ENCODE data around the gene SLC27A5.

The SLC27A5 gene

DNA sequence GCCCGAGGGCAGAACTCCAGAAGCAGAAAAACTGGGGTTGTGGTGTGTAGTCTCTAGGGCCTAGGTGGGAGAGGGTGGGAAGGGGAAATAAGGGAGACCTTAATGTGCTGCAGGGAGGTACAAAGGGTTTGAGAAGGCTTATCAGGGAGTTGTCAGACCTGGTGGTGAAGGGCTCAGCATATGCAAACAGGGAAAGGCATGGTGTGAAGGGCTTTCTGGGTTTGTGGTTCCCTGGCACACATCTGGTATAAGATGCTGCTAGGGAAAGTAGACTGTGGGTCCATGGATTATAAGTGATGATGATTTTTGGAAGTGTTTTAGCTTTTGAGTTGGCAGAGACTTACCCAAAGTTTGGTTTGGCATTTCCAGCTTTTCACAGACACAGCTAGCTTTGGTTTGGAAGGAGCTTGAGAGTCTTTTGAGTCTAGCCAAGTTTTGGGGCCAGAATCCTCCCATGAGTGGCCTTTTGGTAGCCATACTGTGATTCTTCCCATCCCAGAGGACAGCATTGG, 34.3 kb upstream of the SLC27A5 start:
- Histone ChIP-seq H3K23ac (ENCODE audit: low read length in 2 of 2) (peak overlapping the region in 1 of 2 experiments; percentile 91), H2BK120ac (ENCODE audit: low read depth, low read length) (no peak overlapping the region), H3K4me2 (ENCODE audit: low read length, poor library complexity, severe bottlenecking) (peak overlapping the region; percentile 65), H2AFZ (ENCODE audit: low read depth, low read length) (no peak overlapping the region), H3K9ac (ENCODE audit: low read length) (peak overlapping the region; percentile 94), H3K27ac (ENCODE audit: low read length, poor library complexity, severe bottlenecking) (no peak overlapping the region), H3K9me3 (ENCODE audit: control insufficient read depth, low read length) (no peaks in the 10 kb centered on the region), H4K8ac (ENCODE audit: low read length) (no peak overlapping the region), H3K4me1 (ENCODE audit: control insufficient read depth, insufficient read depth, low read depth, low read length) (peaks cover 23% of the 10 kb centered on the region), H3K14ac (ENCODE audit: low read length in 2 of 2) (no peak overlapping the region), H2AK5ac (ENCODE audit: low read length, severe bottlenecking) (no peak overlapping the region), H4K91ac (ENCODE audit: low read length) (no peak overlapping the region), H2BK12ac (ENCODE audit: low read length in 2 of 2) (no peak overlapping the region), H3K4me3 (ENCODE audit: insufficient read depth in 1 of 2, low read depth in 1 of 2, low read length in 2 of 2) (peak overlapping the region; percentile 88 to 96), H3K36me3 (ENCODE audit: control insufficient read depth in 1 of 2, insufficient read depth in 2 of 2, low read depth in 1 of 2, low read length in 2 of 2) (peaks cover 52 to 53% of the 10 kb centered on the region in 2 experiments), H3K27me3 (ENCODE audit: control insufficient read depth in 1 of 2, insufficient read depth in 1 of 2, low read length in 2 of 2) (peaks cover 0 to 9% of the 10 kb centered on the region in 2 experiments), H2BK15ac (ENCODE audit: low read depth, poor library complexity, severe bottlenecking) (no peak overlapping the region), H3K18ac (ENCODE audit: low read depth in 1 of 2, low read length in 2 of 2) (no peak overlapping the region), H3K4ac (ENCODE audit: low read depth in 1 of 2, low read length in 2 of 2) (no peak overlapping the region), H3K79me1 (replicated peaks; ENCODE audit: low read length, poor library complexity, severe bottlenecking) (peaks cover 9% of the 10 kb centered on the region), H2BK5ac (ENCODE audit: low read depth, low read length, poor library complexity, severe bottlenecking) (no peak overlapping the region)
- WGBS, result 40% methylated on average over 1 of the region's 1 CpG
- no peak for DNase-seq

DNA sequence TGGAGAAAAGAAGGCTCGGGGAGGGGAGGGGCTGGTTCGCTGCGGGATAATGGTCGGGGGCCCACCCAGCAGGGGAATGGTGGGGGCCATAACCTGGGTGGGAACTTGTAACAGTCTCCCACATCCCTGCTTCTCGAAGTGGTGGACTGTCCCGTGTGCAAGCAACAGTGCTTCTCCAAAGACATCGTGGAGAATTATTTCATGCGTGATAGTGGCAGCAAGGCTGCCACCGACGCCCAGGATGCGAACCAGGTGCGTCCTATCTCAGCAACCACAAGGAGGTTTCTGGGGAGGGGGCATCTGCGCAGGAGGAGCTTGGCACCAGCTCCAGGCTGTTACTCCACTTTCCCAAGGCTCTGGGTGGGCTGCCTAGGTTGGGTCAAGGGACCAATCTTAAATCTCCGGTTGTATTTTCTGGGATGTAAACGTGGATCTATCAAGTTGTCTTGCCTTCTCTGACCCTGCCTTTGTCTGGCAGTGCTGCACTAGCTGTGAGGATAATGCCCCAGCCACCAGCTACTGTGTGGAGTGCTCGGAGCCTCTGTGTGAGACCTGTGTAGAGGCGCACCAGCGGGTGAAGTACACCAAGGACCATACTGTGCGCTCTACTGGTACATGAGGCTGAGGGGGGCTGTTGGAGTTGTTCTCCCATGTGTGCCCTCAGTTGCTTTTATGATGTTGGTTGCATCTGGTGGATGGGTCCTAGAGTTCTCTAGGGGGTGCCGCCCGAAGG, 33.7 kb upstream of the SLC27A5 start:
- WGBS, result 9% methylated on average over 21 of the region's 21 CpGs
- H3K36me3 ChIP-seq (ENCODE audit: control insufficient read depth in 1 of 2, insufficient read depth in 2 of 2, low read depth in 1 of 2, low read length in 2 of 2), result peaks cover 45 to 47% of the 10 kb centered on the region in 2 experiments

GRCh38 chr19:58544591-58545285, 32.9 kb upstream of the SLC27A5 start:
- H3K9ac ChIP-seq (ENCODE audit: low read length), result peak overlapping the region; percentile 94
- H3K4me1 ChIP-seq (ENCODE audit: control insufficient read depth, insufficient read depth, low read depth, low read length), result peaks cover 23% of the 10 kb centered on the region
- peak; percentile 56 for DNase-seq
- H2BK5ac ChIP-seq (ENCODE audit: low read depth, low read length, poor library complexity, severe bottlenecking), result peak overlapping the region; percentile 74
- WGBS, result 1% methylated on average over 42 of the region's 92 CpGs
- H3K4me3 ChIP-seq (ENCODE audit: insufficient read depth in 1 of 2, low read depth in 1 of 2, low read length in 2 of 2), result peak overlapping the region; percentile 88 to 96
- H3K14ac ChIP-seq (ENCODE audit: low read length in 2 of 2), result peak overlapping the region in 1 of 2 experiments; percentile 96
- peaks cover 2% of the 10 kb centered on the region for H3K79me1 ChIP-seq (replicated peaks; ENCODE audit: low read length, poor library complexity, severe bottlenecking)
- peak overlapping the region; percentile 99 for H2BK15ac ChIP-seq (ENCODE audit: low read depth, poor library complexity, severe bottlenecking)
- H4K91ac ChIP-seq (ENCODE audit: low read length), result peak overlapping the region; percentile 94
- peak overlapping the region; percentile 54 for H2BK120ac ChIP-seq (ENCODE audit: low read depth, low read length)
- peak overlapping the region in 1 of 2 experiments; percentile 72 for H2BK12ac ChIP-seq (ENCODE audit: low read length in 2 of 2)
- no peak overlapping the region for H2AK5ac ChIP-seq (ENCODE audit: low read length, severe bottlenecking)
- no peak overlapping the region for H3K27ac ChIP-seq (ENCODE audit: low read length, poor library complexity, severe bottlenecking)
- peak overlapping the region; percentile 74 for H4K8ac ChIP-seq (ENCODE audit: low read length)
- peak overlapping the region; percentile 81 for H2AFZ ChIP-seq (ENCODE audit: low read depth, low read length)
- H3K9me3 ChIP-seq (ENCODE audit: control insufficient read depth, low read length), result no peaks in the 10 kb centered on the region
- H3K36me3 ChIP-seq (ENCODE audit: control insufficient read depth in 1 of 2, insufficient read depth in 2 of 2, low read depth in 1 of 2, low read length in 2 of 2), result peaks cover 38 to 40% of the 10 kb centered on the region in 2 experiments
- H3K23ac ChIP-seq (ENCODE audit: low read length in 2 of 2), result peak overlapping the region; percentile 86 to 96
- peaks cover 4 to 16% of the 10 kb centered on the region in 2 experiments for H3K27me3 ChIP-seq (ENCODE audit: control insufficient read depth in 1 of 2, insufficient read depth in 1 of 2, low read length in 2 of 2)
- H3K18ac ChIP-seq (ENCODE audit: low read depth in 1 of 2, low read length in 2 of 2), result peak overlapping the region; percentile 95 to 100
- H3K4me2 ChIP-seq (ENCODE audit: low read length, poor library complexity, severe bottlenecking), result peak overlapping the region; percentile 65
- peak overlapping the region; percentile 73 to 96 for H3K4ac ChIP-seq (ENCODE audit: low read depth in 1 of 2, low read length in 2 of 2)

More for the DNA sequence above, 33.7 kb upstream of the SLC27A5 start:
- H3K27ac ChIP-seq (ENCODE audit: low read length, poor library complexity, severe bottlenecking), result no peak overlapping the region
- peak overlapping the region in 1 of 2 experiments; percentile 71 for H3K18ac ChIP-seq (ENCODE audit: low read depth in 1 of 2, low read length in 2 of 2)
- H3K23ac ChIP-seq (ENCODE audit: low read length in 2 of 2), result peak overlapping the region in 1 of 2 experiments; percentile 94
- H4K8ac ChIP-seq (ENCODE audit: low read length), result no peak overlapping the region
- no peak overlapping the region for H2BK5ac ChIP-seq (ENCODE audit: low read depth, low read length, poor library complexity, severe bottlenecking)
- H2BK12ac ChIP-seq (ENCODE audit: low read length in 2 of 2), result no peak overlapping the region
- no peak for DNase-seq
- H3K9me3 ChIP-seq (ENCODE audit: control insufficient read depth, low read length), result no peaks in the 10 kb centered on the region
- peaks cover 23% of the 10 kb centered on the region for H3K4me1 ChIP-seq (ENCODE audit: control insufficient read depth, insufficient read depth, low read depth, low read length)
- no peak overlapping the region for H2AFZ ChIP-seq (ENCODE audit: low read depth, low read length)
- peaks cover under 1 to 12% of the 10 kb centered on the region in 2 experiments for H3K27me3 ChIP-seq (ENCODE audit: control insufficient read depth in 1 of 2, insufficient read depth in 1 of 2, low read length in 2 of 2)
- peak overlapping the region; percentile 94 for H3K9ac ChIP-seq (ENCODE audit: low read length)
- no peak overlapping the region for H2BK15ac ChIP-seq (ENCODE audit: low read depth, poor library complexity, severe bottlenecking)
- no peak overlapping the region for H2AK5ac ChIP-seq (ENCODE audit: low read length, severe bottlenecking)
- no peak overlapping the region for H2BK120ac ChIP-seq (ENCODE audit: low read depth, low read length)
- peaks cover 8% of the 10 kb centered on the region for H3K79me1 ChIP-seq (replicated peaks; ENCODE audit: low read length, poor library complexity, severe bottlenecking)
- H3K4ac ChIP-seq (ENCODE audit: low read depth in 1 of 2, low read length in 2 of 2), result peak overlapping the region; percentile 51 to 56
- H3K4me3 ChIP-seq (ENCODE audit: insufficient read depth in 1 of 2, low read depth in 1 of 2, low read length in 2 of 2), result peak overlapping the region; percentile 88 to 96
- H3K14ac ChIP-seq (ENCODE audit: low read length in 2 of 2), result peak overlapping the region in 1 of 2 experiments; percentile 79
- peak overlapping the region; percentile 65 for H3K4me2 ChIP-seq (ENCODE audit: low read length, poor library complexity, severe bottlenecking)
- H4K91ac ChIP-seq (ENCODE audit: low read length), result no peak overlapping the region
